ENCODE data around the gene ACSF3. TPM values are rescaled to one million over a fixed set of nuclear protein-coding genes. Genes with fewer than 3 reads are reported as not detected.

The ACSF3 gene
- total RNA-seq, 1 experiment from 2014 or later, result 55.2 TPM

GRCh38 chr16:89132194-89133005 lies 38.7 kb downstream of the ACSF3 start:
- Histone ChIP-seq H3K9me3 (no peaks in the 10 kb centered on the region), H3K27me3 (replicated peaks; ENCODE audit: control insufficient read depth, insufficient read depth, low read length) (no peaks in the 10 kb centered on the region), H3K4me1 (no peaks in the 10 kb centered on the region), H3K4me3 (ENCODE audit: low read depth, low read length) (no peak overlapping the region), H3K36me3 (ENCODE audit: control insufficient read depth, insufficient read depth, low read length) (no peaks in the 10 kb centered on the region)
- H3K27ac Mint-ChIP-seq (ENCODE audit: unreplicated experiment), result no peak overlapping the region
- no TSS peak for BruUV-seq (replicated peaks)
- intact Hi-C loops (cut with micrococcal nuclease; ENCODE audit: unreplicated experiment), result no loop called here
- peaks cover 22% of the 10 kb centered on the region for H3K9me3 Mint-ChIP-seq (ENCODE audit: unreplicated experiment)
- no peaks in the 10 kb centered on the region for H3K4me1 Mint-ChIP-seq (ENCODE audit: low read depth, unreplicated experiment)
- peaks cover 16% of the 10 kb centered on the region for H3K36me3 Mint-ChIP-seq (ENCODE audit: insufficient read depth, unreplicated experiment)
- DNase-seq, result no peak
- POLR2A ChIA-PET, result no interaction called here
- H3K27me3 Mint-ChIP-seq (ENCODE audit: insufficient read depth, unreplicated experiment), result no peaks in the 10 kb centered on the region
- CTCF ChIA-PET, result interaction anchor here (0.6 kb wide), 1 partner anchor 657 kb away, joined by 3 read pairs; no protein-coding TSS in a partner anchor
- no peak overlapping the region for H3K4me3 Mint-ChIP-seq (ENCODE audit: unreplicated experiment)
- TF ChIP-seq, protein P1, sequence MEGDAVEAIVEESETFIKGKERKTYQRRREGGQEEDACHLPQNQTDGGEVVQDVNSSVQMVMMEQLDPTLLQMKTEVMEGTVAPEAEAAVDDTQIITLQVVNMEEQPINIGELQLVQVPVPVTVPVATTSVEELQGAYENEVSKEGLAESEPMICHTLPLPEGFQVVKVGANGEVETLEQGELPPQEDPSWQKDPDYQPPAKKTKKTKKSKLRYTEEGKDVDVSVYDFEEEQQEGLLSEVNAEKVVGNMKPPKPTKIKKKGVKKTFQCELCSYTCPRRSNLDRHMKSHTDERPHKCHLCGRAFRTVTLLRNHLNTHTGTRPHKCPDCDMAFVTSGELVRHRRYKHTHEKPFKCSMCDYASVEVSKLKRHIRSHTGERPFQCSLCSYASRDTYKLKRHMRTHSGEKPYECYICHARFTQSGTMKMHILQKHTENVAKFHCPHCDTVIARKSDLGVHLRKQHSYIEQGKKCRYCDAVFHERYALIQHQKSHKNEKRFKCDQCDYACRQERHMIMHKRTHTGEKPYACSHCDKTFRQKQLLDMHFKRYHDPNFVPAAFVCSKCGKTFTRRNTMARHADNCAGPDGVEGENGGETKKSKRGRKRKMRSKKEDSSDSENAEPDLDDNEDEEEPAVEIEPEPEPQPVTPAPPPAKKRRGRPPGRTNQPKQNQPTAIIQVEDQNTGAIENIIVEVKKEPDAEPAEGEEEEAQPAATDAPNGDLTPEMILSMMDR (IDR thresholded peaks at IDR 0.05; ENCODE audit: insufficient read depth in 1 of 2, low read depth in 1 of 2, low read length in 1 of 2, severe bottlenecking in 1 of 2, unreplicated experiment in 1 of 2), result peak in 1 of 2 experiments; percentile 19

DNA sequence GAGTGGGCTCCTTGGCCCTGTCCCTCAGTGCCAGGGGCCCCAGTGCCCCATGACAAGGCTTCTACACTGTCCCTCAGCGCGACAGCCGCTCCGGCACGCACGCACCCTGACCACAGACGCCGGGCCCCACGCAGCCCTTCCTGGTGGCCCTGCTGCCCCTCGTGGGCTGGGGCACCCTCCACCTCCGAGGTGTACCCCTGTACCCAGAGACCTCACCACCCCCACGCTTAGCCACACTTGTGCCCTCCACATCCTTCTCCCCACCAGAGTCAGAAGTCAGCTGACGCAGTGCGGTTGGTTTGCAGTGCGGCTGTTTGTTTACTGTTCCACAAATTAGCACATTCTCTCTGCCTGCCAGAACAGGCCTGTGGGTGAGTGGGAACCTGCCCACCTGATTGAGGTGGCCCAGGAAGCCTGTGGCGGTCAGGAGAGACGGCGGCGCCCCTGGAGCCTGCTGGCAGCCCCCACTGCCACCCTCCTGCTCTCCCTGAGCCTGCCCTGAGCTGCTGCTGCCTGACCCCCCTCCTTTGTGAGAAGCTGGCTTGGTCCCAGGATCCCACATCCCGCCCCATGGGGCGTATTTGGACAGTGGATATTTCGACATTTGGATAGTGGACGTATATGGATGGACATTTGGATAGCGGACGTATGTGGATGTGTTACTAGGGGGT lies 39.9 kb downstream of the ACSF3 start:
- no peaks in the 10 kb centered on the region for H3K9me3 ChIP-seq
- POLR2A ChIA-PET, result no interaction called here
- no peaks in the 10 kb centered on the region for H3K4me1 ChIP-seq
- Mint-ChIP-seq H3K27me3 (ENCODE audit: insufficient read depth, unreplicated experiment) (no peaks in the 10 kb centered on the region), H3K36me3 (ENCODE audit: insufficient read depth, unreplicated experiment) (peaks cover 16% of the 10 kb centered on the region), H3K27ac (ENCODE audit: unreplicated experiment) (no peak overlapping the region), H3K4me1 (ENCODE audit: low read depth, unreplicated experiment) (no peaks in the 10 kb centered on the region), H3K9me3 (ENCODE audit: unreplicated experiment) (peaks cover 22% of the 10 kb centered on the region), H3K4me3 (ENCODE audit: unreplicated experiment) (no peak overlapping the region)
- no TSS peak for BruUV-seq (replicated peaks)
- no peaks in the 10 kb centered on the region for H3K36me3 ChIP-seq (ENCODE audit: control insufficient read depth, insufficient read depth, low read length)
- H3K4me3 ChIP-seq (ENCODE audit: low read depth, low read length), result no peak overlapping the region
- DNase-seq, result no peak
- TF ChIP-seq, protein P1 (IDR thresholded peaks at IDR 0.05; ENCODE audit: insufficient read depth in 1 of 2, low read depth in 1 of 2, low read length in 1 of 2, severe bottlenecking in 1 of 2, unreplicated experiment in 1 of 2), result no peak
- intact Hi-C loops (cut with micrococcal nuclease; ENCODE audit: unreplicated experiment), result no loop called here
- no peaks in the 10 kb centered on the region for H3K27me3 ChIP-seq (replicated peaks; ENCODE audit: control insufficient read depth, insufficient read depth, low read length)
- CTCF ChIA-PET, result no interaction called here

GRCh38 chr16:89134269-89134668 lies 40.6 kb downstream of the ACSF3 start:
- TF ChIP-seq, protein P1 (IDR thresholded peaks at IDR 0.05; ENCODE audit: insufficient read depth in 1 of 2, low read depth in 1 of 2, low read length in 1 of 2, severe bottlenecking in 1 of 2, unreplicated experiment in 1 of 2), result no peak
- Mint-ChIP-seq H3K27ac (ENCODE audit: unreplicated experiment) (no peak overlapping the region), H3K9me3 (ENCODE audit: unreplicated experiment) (peaks cover 15% of the 10 kb centered on the region), H3K4me3 (ENCODE audit: unreplicated experiment) (no peak overlapping the region), H3K4me1 (ENCODE audit: low read depth, unreplicated experiment) (no peaks in the 10 kb centered on the region), H3K27me3 (ENCODE audit: insufficient read depth, unreplicated experiment) (no peaks in the 10 kb centered on the region), H3K36me3 (ENCODE audit: insufficient read depth, unreplicated experiment) (peaks cover 16% of the 10 kb centered on the region)
- H3K27me3 ChIP-seq (replicated peaks; ENCODE audit: control insufficient read depth, insufficient read depth, low read length), result no peaks in the 10 kb centered on the region
- no peaks in the 10 kb centered on the region for H3K36me3 ChIP-seq (ENCODE audit: control insufficient read depth, insufficient read depth, low read length)
- CTCF ChIA-PET, result interaction anchor here (0.6 kb wide), 1 partner anchor 56 kb away, joined by 3 read pairs; no protein-coding TSS in a partner anchor
- BruUV-seq (replicated peaks), result no TSS peak
- POLR2A ChIA-PET, result no interaction called here
- intact Hi-C loops (cut with micrococcal nuclease; ENCODE audit: unreplicated experiment), result no loop called here
- H3K4me3 ChIP-seq (ENCODE audit: low read depth, low read length), result no peak overlapping the region
- no peak for DNase-seq
- no peaks in the 10 kb centered on the region for H3K9me3 ChIP-seq
- no peaks in the 10 kb centered on the region for H3K4me1 ChIP-seq
